Epithelial cell of proximal tubule (primary cell): Measurements from ENCODE around the gene PXDN. TPM values are rescaled to one million over a fixed set of nuclear protein-coding genes. Genes with fewer than 3 reads are reported as not detected.

ENCODE experiments used
- DNase-seq: peaks from one replicate; pipeline ENCODE4 v3.0.0-alpha.2; 2011; ENCODE audit warnings: low read depth
- H3K4me3 ChIP-seq: 2 replicates; pipeline ENCODE4 v1.5.1; 2011; ENCODE audit warnings: low read depth, mild to moderate bottlenecking, low read length
- CTCF ChIP-seq: conservative IDR thresholded peaks from 2 replicates; pipeline ENCODE4 v1.5.1; 2012; ENCODE audit warnings: low read depth, mild to moderate bottlenecking, low read length
- total RNA-seq: library from RNA; depleted of rRNA; stranded (reverse); fragments of >200 nt; gene quantifications from 2 replicates; pipeline ENCODE4 v1.2.3, GENCODE V29; 2015

The PXDN gene
- total RNA-seq, 1 donor from 2014 or later, result 197 TPM

- no peak for DNase-seq
- H3K4me3 ChIP-seq, result no peak overlapping the region
- no peak for TF ChIP-seq CTCF
These were observed 3.0 kb upstream of the PXDN start for GRCh38 chr2:1747065-1747941.

- TF ChIP-seq CTCF, result no peak
- no peak overlapping the region for H3K4me3 ChIP-seq
- DNase-seq, result no peak
These were observed 2.1 kb upstream of the PXDN start for GRCh38 chr2:1746174-1747064.

- H3K4me3 ChIP-seq, result peak overlapping the region; percentile 80
- no peak for DNase-seq
- no peak for TF ChIP-seq CTCF
These were observed 1.1 kb upstream of the PXDN start for GRCh38 chr2:1745171-1746023.

- DNase-seq, result no peak
- H3K4me3 ChIP-seq, result peak overlapping the region; percentile 80
- TF ChIP-seq CTCF, result no peak
These were observed 217 bp downstream of the PXDN start for GRCh38 chr2:1744151-1744445.

GRCh38 chr2:1743396-1744150 lies 742 bp downstream of the PXDN start:
- no peak for TF ChIP-seq CTCF
- DNase-seq, result no peak
- peak overlapping the region; percentile 80 for H3K4me3 ChIP-seq
